HG03460 (cell line): Measurements from ENCODE around the gene LYL1.

Experiments used
- ATAC-seq: cut with Tn5 transposase; IDR thresholded peaks from one replicate; pipeline ENCODE4 v1.9.1; 2021; ENCODE audit not compliant: unreplicated experiment

LYL1 gene

GRCh38 chr19:13130886-13131490, 28.3 kb upstream of the LYL1 start:
- ATAC-seq, result no peak

GRCh38 chr19:13129384-13129783, 26.7 kb upstream of the LYL1 start:
- no peak for ATAC-seq

GRCh38 chr19:13128583-13128982, 25.9 kb upstream of the LYL1 start:
- no peak for ATAC-seq

GRCh38 chr19:13127811-13128575, 25.3 kb upstream of the LYL1 start:
- no peak for ATAC-seq

GRCh38 chr19:13127051-13127450, 24.4 kb upstream of the LYL1 start:
- ATAC-seq, result no peak

- no peak for ATAC-seq
Measured at GRCh38 chr19:13122980-13123957, 20.6 kb upstream of the LYL1 start.

GRCh38 chr19:13122275-13122878, 19.7 kb upstream of the LYL1 start:
- no peak for ATAC-seq

GRCh38 chr19:13121551-13122274, 19.1 kb upstream of the LYL1 start:
- no peak for ATAC-seq

- no peak for ATAC-seq
Measured at GRCh38 chr19:13120817-13121216, 18.2 kb upstream of the LYL1 start.

GRCh38 chr19:13120031-13120430, 17.4 kb upstream of the LYL1 start:
- no peak for ATAC-seq

- ATAC-seq, result no peak
Measured at GRCh38 chr19:13119627-13120026, 17.0 kb upstream of the LYL1 start.

- ATAC-seq, result no peak
Measured at GRCh38 chr19:13118424-13119193, 16.0 kb upstream of the LYL1 start.

- ATAC-seq, result peak; percentile 64
Measured at GRCh38 chr19:13117772-13118423, 15.2 kb upstream of the LYL1 start, which contains the start of gene NACC1. TSS of gene NACC1 (plus strand) at chr19:13118264. CDS start at chr19:13135208, 16,944 bp downstream.

GRCh38 chr19:13117176-13117771, 14.6 kb upstream of the LYL1 start:
- no peak for ATAC-seq

GRCh38 chr19:13116282-13117175, 13.9 kb upstream of the LYL1 start, which contains the start of gene TRMT1:
TSS of gene TRMT1 (minus strand) at chr19:13116740. CDS start at chr19:13116399, 341 bp downstream.
- ATAC-seq, result peak; percentile 52

GRCh38 chr19:13115936-13116281, 13.3 kb upstream of the LYL1 start:
- no peak for ATAC-seq

GRCh38 chr19:13112555-13112954, 9.9 kb upstream of the LYL1 start:
- ATAC-seq, result no peak
